HepG2 (cell line): Measurements from ENCODE around the gene OBP2A. TPM values are rescaled to one million over a fixed set of nuclear protein-coding genes. Genes with fewer than 3 reads are reported as not detected.

Experiments
- NFIC ChIP-seq: IDR thresholded peaks from 2 replicates; pipeline ENCODE4 v1.6.1; 2012; ENCODE audit warnings: mild to moderate bottlenecking, low read length, inconsistent platforms
- NR2F6 ChIP-seq, 2 experiments: IDR thresholded peaks; 2 replicates each; pipeline ENCODE4 v1.6.1; 2016; ENCODE audit warnings: antibody characterized with exemption in 1 of 2, mild to moderate bottlenecking in 1 of 2
- REPIN1 ChIP-seq: sonication (generic); formaldehyde crosslinking; IDR thresholded peaks from 2 replicates; pipeline ENCODE4 v1.8.0; 2022; ENCODE audit warnings: missing genetic modification reagents, low read depth, mild to moderate bottlenecking, borderline replicate concordance
- SMYD3 ChIP-seq: sonication (generic); formaldehyde crosslinking; IDR thresholded peaks from 2 replicates; pipeline ENCODE4 v1.8.1; 2023; ENCODE audit warnings: mild to moderate bottlenecking, missing genetic modification reagents
- ZNF20 ChIP-seq: sonication (generic); formaldehyde crosslinking; IDR thresholded peaks from 2 replicates; pipeline ENCODE4 v1.4.0; 2020; ENCODE audit warnings: mild to moderate bottlenecking, moderate library complexity, missing genetic modification reagents
- polyA plus RNA-seq, 8 experiments: library from polyadenylated mRNA; depleted of rRNA in 3 of 8; stranded (reverse) in 7 of 8; unstranded in 1 of 8; fragments of >200 nt; fragmentation: Illumina TruSeq in 4 of 8; extraction: Trizol in 4 of 8; gene quantifications; 2 replicates each; pipeline versions ENCODE4 v1.2.1 to v1.2.3, GENCODE V29; 2011 to 2016; ENCODE audit warnings: low read depth in 4 of 8, missing spikeins in 1 of 8, mixed read lengths in 1 of 8; ENCODE audit not compliant: insufficient read depth in 1 of 8
- total RNA-seq, 5 experiments: library from RNA; depleted of rRNA; stranded (reverse); fragments of >200 nt; fragmentation: Illumina TruSeq; extraction: Trizol; gene quantifications; 2 replicates each; pipeline ENCODE4 v1.2.3, GENCODE V29; 2016; ENCODE audit warnings: low read depth in 1 of 5
- TF ChIP-seq, protein P1 (sequence below): sonication (generic); formaldehyde crosslinking; IDR thresholded peaks from 2 replicates; pipeline ENCODE4 v1.5.0; 2020; ENCODE audit warnings: mild to moderate bottlenecking, missing genetic modification reagents
- TF ChIP-seq, protein P2 (sequence below): sonication (generic); formaldehyde crosslinking; IDR thresholded peaks from 2 replicates; pipeline ENCODE4 v1.8.0; 2022; ENCODE audit warnings: missing genetic modification reagents, low read depth, mild to moderate bottlenecking, borderline replicate concordance
- TF ChIP-seq, protein P3 (sequence below): sonication (generic); formaldehyde crosslinking; IDR thresholded peaks from 2 replicates; pipeline ENCODE4 v1.8.1; 2023; ENCODE audit warnings: mild to moderate bottlenecking, missing genetic modification reagents, borderline replicate concordance
- TF ChIP-seq, protein P4 (sequence below): sonication (generic); formaldehyde crosslinking; IDR thresholded peaks from 2 replicates; pipeline ENCODE4 v1.5.1; 2020; ENCODE audit warnings: missing genetic modification reagents, mild to moderate bottlenecking, borderline replicate concordance
- TF ChIP-seq, protein P5 (sequence below): sonication (generic); IDR thresholded peaks from 2 replicates; pipeline ENCODE4 v1.6.1; 2016; ENCODE audit warnings: low read depth, borderline replicate concordance

Gene OBP2A
- total and polyA plus RNA-seq, 2 of the 13 experiments (the other 11 are each of a cell fraction or from before 2014, with no cell fraction given) = 0.32 TPM; not detected in 1

DNA sequence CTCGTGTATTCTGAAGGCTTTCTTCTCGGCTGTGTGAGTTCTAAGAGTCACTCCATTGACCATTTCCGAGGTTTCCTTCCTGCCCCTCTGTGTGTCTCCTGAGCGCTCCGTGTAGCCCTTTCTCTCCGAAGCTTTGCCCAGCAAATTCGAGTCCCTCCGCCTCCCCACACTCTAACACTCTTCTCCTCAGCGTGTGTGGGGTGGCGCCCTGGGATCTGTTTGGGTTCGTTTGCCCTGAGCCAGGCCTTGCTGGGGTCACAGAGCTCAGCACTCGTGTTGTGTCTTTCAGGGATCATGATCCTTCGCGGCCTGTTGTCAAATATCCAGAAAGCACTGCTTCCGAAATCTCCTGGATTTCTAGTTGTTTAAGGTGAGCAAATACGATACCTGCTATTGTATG is 10.0 kb downstream of the OBP2A start (continued):
- TF ChIP-seq, protein P1, sequence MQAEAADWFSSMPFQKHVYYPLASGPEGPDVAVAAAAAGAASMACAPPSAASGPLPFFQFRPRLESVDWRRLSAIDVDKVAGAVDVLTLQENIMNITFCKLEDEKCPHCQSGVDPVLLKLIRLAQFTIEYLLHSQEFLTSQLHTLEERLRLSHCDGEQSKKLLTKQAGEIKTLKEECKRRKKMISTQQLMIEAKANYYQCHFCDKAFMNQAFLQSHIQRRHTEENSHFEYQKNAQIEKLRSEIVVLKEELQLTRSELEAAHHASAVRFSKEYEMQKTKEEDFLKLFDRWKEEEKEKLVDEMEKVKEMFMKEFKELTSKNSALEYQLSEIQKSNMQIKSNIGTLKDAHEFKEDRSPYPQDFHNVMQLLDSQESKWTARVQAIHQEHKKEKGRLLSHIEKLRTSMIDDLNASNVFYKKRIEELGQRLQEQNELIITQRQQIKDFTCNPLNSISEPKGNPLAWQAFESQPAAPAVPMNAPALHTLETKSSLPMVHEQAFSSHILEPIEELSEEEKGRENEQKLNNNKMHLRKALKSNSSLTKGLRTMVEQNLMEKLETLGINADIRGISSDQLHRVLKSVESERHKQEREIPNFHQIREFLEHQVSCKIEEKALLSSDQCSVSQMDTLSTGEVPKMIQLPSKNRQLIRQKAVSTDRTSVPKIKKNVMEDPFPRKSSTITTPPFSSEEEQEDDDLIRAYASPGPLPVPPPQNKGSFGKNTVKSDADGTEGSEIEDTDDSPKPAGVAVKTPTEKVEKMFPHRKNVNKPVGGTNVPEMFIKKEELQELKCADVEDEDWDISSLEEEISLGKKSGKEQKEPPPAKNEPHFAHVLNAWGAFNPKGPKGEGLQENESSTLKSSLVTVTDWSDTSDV (CRISPR knock-in tag) = no peak
- TF ChIP-seq REPIN1 (CRISPR knock-in tag) (no peak), NFIC (no peak), NR2F6 (IDR thresholded peaks at IDR 0.05) (no peak), NR2F6 (CRISPR knock-in tag; IDR thresholded peaks at IDR 0.05) (no peak), ZNF20 (CRISPR knock-in tag) (no peak), SMYD3 (CRISPR knock-in tag) (no peak)
- TF ChIP-seq, protein P2, sequence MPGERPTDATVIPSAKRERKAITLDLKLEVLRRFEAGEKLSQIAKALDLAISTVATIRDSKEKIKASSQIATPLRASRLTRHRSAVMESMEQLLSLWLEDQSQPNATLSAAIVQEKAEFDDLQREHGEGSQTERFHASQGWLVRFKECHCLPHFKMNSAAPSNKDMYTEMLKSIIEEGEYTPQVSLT (CRISPR knock-in tag) = no peak
- TF ChIP-seq, protein P3, sequence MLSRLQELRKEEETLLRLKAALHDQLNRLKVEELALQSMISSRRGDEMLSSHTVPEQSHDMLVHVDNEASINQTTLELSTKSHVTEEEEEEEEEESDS = no peak
- TF ChIP-seq, protein P4, sequence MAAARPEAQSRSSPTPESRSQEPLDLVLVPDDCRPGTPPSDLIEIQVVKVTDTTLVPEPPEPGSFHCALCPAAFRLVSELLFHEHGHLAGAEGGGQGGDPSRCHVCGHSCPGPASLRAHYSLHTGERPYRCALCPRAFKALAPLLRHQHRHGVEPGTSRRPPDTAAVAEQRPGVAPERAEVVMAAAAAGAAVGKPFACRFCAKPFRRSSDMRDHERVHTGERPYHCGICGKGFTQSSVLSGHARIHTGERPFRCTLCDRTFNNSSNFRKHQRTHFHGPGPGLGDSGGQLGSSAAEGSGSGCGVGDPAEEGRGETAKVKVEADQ = no peak
- TF ChIP-seq, protein P5, sequence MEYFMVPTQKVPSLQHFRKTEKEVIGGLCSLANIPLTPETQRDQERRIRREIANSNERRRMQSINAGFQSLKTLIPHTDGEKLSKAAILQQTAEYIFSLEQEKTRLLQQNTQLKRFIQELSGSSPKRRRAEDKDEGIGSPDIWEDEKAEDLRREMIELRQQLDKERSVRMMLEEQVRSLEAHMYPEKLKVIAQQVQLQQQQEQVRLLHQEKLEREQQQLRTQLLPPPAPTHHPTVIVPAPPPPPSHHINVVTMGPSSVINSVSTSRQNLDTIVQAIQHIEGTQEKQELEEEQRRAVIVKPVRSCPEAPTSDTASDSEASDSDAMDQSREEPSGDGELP = no peak
